Measurements from ENCODE around the gene SHISA4.

The SHISA4 gene

DNA sequence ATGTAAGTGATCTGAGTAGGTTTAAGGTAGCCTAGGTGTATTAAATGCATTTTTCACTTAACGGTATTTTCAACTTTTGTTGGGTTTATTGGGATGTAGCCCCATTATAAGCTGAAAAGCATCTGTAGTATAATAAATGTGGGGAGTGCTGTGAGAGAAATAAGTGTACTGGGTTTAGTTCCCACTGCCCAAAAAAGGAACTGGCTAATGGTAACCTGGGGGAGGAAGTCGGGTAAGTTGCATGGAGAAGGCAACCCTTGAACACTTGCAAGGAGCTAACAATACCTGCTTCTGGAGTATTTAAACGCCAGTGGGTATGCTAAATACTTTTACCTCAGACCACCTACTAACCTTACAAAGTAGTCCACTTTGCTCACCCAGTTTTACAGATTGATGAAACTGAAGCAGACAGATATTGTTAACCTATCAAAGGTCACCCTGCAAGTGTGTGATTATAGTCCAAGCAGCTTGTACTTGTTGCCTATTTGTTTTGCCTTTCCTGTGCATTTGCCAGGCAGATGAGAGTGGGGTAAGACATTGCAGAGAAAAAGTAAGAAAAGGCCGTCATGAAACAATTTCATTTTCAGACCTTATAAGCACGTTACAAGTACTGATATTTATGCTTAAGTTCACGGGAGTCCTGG is 7.6 kb upstream of the SHISA4 start:
- in situ Hi-C loops (cut with MboI; ENCODE audit: low sequenced_read_pairs): no loop called here

DNA sequence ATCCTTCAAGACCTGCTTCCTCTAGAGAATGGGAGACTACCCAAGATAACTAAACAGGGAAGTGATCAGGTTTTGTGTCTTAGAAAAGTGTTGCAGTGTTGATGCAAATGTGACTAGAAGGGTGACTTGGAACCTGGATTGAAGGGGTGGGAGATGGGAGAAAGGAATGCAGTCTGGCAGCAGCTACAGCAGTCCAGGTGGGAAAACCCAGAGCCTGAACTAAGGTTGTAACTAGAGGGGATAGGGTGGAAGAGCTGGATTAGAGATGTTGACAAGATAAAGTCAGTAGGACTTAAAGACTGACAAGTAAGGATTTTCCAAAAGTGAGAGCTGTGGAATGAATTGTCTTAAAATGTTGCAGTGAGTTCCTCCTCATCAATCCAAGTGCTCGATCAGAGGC is 7.1 kb upstream of the SHISA4 start:
- in situ Hi-C loops (cut with MboI; ENCODE audit: low sequenced_read_pairs): no loop called here

DNA sequence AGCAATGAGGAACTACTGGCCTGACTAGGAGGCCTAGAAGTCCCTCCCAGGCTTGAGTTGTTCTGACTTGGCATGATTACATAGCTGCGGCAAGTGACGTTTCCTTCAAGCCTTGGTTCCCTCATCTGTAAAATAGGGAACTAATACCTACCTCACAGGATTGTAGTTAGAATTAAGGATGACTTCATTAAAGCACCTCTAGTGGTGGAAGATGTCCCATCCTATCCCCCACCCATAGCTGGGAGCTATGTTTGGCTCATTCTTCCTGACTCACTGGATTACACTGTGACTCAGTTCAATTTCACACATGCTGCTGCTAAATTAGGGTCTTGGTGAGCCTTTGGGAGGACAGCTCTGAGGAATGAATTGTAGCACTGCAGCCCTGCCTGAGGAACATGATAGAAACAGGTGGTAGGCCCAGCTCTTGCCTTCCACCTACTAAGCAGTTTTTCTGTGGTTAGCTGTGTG is 6.0 kb upstream of the SHISA4 start:
- in situ Hi-C loops (cut with MboI; ENCODE audit: low sequenced_read_pairs): no loop called here

DNA sequence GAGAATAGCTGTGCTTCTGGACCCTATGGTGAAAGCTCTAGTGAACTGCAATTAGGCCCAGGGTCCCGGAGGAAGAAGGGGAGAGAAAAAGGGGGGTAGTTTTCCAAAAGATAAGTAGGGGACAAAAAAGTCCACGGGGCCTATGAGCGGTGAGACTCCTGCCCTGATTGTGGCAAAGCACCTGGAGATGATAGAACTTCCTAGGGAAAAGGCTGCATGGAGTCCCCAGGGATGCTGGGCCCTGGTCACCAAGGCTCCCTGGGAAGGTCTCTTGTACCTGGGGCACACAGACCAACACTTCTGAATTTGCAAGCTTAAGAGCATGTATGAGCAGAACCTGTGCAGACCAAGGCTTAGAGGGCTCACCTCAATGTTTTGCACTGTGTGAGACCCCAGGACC is 5.4 kb upstream of the SHISA4 start:
- in situ Hi-C loops (cut with MboI; ENCODE audit: low sequenced_read_pairs): no loop called here

DNA sequence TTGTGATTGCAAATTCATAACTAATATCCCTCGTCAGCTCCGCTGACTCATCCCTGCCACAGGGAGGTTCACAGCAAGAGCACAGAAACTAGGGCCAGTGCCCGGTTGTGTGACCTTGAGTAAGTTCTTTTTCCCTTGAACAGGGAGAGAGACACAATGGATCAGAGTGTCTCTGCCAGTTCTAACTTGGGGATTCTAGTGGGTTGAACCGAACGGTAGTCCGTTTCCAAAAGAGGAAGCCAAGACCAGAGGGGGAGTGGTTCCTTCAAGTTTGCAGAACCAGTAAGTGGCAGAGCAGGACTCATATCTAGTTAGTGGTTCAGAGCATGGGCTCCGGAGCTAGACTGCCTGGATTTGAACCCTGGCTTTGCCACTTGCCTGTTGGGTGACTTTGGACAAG is 4.9 kb upstream of the SHISA4 start:
- in situ Hi-C loops (cut with MboI; ENCODE audit: low sequenced_read_pairs): no loop called here

DNA sequence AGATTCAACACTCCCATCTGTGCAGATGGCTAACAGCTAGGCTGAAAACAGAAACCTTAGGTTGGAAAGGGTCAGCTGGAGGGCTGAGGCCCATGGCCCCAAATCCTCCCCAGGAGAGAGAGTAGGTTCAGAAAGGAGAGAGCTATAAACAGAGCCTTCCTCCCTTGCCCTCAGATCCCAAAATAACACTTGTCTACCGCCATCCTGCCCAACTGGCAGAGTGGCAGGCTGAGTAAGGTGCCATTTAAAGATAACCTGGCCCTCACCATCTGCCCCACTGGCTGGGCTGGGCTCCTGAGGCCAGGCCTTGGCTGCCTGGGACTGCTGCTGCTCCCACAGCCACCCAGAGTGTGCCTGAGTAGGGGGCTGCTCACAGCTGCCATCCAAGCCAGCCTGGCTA is 4.3 kb upstream of the SHISA4 start:
- in situ Hi-C loops (cut with MboI; ENCODE audit: low sequenced_read_pairs): no loop called here

DNA sequence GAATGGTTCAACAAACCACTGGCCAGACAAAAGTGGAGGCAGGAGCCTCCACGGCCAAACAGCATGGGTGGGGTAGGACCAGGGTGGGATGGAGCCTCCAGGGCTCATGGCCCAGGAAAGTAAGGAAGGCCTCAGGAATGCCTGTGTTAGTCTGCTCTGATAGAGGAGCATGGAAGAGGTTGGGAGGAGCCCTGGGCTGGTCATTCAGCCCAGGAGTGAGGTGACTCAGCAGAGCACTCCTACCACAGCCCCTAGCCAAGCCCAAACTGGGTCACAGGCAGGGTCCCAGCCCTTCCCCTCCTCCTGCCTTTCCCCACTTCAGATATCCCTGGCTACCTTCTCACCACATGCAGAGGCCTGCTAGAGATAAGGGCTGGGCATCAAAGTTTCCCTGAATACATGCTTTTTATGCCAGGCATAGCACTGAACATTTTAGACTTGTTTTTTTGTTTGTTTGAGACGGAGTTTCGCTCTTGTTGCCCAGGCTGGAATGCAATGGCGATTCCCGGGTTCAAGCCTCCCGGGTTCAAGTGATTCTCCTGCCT is 3.1 kb upstream of the SHISA4 start:
- in situ Hi-C loops (cut with MboI; ENCODE audit: low sequenced_read_pairs): no loop called here

DNA sequence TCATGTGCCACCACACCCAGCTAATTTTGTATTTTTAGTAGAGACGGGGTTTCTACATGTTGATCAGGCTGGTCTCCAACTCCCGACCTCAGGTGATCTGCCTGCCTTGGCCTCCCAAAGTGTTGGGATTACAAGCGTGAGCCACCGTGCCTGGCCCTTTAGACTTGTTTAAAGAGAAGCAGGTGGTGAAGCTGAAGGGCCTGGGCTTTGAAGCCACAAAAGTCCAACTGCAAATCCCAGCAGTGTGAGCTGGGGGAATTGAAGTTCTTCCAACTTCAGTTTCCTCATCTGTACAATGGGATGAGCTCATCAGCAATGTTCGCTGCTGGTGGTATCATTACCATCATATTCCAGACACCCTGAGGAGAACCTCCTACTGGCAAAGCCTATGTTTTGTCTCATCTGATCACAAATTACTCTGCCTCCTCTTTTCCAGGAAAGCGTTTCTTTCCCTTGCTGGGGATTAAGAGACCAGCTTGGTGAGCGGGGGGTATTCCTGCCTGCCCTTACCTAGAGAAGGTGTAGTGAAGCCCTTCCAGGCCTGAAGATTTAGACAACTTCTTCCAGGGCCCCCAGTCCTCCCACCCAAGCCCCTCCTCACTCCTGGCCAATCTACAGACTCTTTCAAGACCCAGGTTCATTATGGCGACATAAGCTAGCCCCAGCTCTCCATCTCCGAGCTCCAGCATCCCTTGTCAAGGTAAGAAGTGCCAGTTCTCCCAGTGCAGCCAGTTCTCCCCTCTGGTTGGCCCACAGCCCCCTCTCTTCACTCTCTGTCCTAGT is 2.4 kb upstream of the SHISA4 start:
- in situ Hi-C loops (cut with MboI; ENCODE audit: low sequenced_read_pairs): no loop called here

DNA sequence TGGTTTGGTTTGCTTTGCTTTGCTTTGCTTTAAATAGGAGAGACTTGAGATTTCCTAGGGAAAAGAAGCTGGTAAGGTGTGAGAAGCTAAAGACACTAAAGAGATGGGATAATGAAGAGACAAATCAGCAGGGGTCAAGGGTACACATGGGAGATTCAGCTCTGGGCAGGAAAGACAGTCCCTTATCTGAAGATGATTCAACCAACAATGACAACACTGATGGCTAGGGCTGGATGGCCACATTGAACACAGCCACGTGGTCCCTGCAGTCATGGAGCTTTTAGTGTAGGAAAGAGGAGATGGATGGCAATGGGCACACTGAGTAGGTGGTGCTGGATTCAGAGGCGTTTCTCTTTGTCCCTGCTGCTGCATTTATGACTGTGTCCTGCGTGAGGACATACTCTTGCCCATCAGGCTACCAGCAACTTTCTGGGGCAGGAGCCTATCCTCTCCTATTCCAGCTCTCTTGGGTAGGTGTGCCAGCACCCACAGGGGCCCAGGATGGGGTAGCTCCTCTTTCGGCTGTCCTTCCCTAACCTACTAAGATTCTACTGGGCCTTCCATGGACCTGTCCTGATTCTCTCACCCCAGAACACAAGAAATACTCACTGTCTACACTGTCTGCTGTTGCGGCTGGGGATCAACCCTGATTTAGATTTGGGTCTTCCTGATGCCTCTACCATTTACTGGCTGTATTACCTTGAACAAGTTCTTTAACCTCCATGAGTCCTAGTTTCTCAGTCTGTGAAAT is 1.4 kb upstream of the SHISA4 start:
- in situ Hi-C loops (cut with MboI; ENCODE audit: low sequenced_read_pairs): no loop called here

DNA sequence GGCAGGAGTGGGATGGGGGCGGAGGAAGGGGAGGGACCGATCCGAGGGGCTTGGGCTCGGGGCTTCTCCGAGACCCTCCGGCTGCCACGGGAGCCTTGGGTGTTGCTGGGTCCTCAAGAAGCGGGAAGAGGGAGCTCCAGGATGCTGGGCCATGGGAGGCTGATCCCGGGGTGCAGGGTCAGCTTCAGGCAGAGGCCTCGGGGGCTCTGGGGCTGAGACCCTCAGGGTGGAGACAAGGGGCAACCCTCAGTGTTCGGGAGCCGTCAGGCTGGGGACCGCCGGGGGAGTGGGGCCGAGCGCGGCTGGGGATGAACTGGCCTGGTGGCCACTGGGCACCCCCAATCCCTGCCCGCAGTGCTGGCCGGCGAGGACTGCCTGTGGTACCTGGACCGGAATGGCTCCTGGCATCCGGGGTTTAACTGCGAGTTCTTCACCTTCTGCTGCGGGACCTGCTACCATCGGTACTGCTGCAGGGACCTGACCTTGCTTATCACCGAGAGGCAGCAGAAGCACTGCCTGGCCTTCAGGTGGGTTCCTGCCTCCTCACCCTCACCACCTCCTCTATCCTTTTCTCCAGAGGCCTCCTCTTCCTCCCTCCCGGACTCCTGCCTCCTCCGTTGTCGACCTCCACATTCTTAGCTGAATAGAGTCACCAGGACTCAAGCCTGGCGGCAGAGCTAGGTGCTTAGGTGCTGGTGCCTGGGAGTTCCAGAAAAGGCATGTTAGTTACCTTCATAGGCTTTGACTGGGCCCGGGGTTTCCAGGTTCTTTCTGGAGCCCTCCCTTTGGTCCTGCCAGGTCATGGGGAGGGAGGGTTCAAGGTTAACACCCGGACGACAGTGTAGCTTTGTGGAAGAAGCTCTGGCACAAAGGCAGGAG is 631 bp downstream of the SHISA4 start:
- in situ Hi-C loops (cut with MboI; ENCODE audit: low sequenced_read_pairs): no loop called here

DNA sequence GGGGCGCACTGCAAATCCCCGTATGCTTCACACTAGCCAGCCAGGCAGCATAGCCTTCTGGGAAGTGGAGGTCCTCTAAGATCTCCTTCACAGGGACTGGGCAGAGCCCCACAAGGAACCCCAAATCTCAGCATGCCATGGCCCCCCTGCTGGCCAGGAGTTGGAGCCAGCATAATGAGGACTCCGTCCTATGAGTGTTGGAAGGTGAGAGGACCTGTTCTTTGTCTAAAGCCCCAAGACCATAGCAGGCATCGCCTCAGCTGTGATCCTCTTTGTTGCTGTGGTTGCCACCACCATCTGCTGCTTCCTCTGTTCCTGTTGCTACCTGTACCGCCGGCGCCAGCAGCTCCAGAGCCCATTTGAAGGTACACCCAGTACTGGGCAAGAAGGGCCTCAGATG is 1.5 kb downstream of the SHISA4 start:
- in situ Hi-C loops (cut with MboI; ENCODE audit: low sequenced_read_pairs): no loop called here

DNA sequence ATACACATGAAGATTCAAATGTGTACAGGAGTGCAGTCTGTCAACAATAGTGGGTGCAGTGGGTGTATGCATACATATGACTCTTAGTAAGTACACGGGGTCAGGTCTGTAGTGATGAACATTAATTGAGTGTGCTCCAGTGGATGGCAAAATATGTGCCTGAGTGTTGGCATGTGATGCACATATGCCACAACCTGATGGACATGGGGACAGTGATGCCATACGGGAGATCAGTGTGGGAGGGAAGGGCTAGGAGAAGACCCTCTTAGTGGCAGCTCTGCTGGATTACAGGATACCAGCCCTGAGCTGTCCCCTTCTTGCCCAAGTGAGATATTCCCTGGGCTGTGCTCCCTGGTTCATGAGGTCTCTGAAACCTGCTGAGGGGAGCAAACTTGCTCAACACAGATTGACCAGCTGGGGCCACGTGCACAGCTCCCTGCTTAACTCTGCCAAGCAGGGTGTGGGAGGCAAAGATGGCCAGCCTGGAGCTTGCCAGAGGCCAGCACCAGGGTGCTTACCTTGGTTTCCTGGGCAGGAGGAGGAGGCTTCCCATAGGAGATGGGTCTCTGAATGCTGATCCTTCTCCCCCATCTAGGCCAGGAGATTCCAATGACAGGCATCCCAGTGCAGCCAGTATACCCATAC is 2.2 kb downstream of the SHISA4 start:
- in situ Hi-C loops (cut with MboI; ENCODE audit: low sequenced_read_pairs): no loop called here

DNA sequence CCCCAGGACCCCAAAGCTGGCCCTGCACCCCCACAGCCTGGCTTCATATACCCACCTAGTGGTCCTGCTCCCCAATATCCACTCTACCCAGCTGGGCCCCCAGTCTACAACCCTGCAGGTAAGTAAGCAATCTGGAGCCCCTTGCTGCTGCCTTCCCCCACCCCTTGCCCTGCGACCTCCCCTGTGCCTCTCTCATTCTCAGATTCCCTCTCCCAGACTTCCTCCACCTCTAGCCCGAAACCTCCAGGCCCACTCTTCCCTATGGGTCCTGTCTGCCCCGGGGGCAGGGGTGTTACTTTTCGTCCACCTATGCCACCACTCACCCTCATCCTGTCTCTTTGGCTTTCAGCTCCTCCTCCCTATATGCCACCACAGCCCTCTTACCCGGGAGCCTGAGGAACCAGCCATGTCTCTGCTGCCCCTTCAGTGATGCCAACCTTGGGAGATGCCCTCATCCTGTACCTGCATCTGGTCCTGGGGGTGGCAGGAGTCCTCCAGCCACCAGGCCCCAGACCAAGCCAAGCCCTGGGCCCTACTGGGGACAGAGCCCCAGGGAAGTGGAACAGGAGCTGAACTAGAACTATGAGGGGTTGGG is 2.9 kb downstream of the SHISA4 start:
- in situ Hi-C loops (cut with MboI; ENCODE audit: low sequenced_read_pairs): no loop called here

DNA sequence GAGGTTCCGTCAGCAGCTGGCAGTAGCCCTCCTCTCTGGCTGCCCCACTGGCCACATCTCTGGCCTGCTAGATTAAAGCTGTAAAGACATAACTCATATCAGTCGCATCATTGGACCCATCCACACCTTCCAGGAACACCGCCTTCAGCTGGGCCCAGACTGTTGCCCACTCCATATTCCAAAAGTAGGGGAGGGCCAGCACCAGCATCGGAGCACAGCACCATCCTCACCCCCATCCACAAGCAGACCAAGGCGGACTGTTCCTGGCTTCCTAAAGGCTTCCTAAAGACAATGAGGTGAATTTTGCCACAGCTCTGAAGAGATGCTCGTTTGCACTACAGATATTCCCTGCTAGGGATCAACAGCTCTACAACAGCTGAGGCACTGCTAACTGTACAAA is 3.5 kb downstream of the SHISA4 start:
- in situ Hi-C loops (cut with MboI; ENCODE audit: low sequenced_read_pairs): no loop called here

DNA sequence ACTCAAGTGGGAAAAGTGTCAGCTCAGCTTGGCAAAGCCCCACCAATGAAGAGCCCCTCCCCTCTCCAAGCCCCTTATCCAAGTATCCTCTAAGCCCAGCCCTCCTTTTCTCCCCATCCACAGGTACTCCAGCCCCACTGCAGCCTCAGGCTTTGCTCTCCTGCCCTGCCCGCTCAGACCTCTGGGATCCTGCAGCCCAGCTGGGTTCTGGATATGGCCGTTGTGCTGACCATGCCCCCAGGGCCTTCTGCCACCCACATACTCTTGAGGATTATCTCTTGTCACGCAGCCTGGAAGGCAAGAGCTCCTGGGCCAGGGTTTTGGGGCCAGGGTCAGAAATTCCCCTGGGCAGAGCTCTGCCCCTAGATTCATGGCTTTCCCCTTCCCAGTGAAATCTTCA is 4.7 kb downstream of the SHISA4 start:
- in situ Hi-C loops (cut with MboI; ENCODE audit: low sequenced_read_pairs): no loop called here

DNA sequence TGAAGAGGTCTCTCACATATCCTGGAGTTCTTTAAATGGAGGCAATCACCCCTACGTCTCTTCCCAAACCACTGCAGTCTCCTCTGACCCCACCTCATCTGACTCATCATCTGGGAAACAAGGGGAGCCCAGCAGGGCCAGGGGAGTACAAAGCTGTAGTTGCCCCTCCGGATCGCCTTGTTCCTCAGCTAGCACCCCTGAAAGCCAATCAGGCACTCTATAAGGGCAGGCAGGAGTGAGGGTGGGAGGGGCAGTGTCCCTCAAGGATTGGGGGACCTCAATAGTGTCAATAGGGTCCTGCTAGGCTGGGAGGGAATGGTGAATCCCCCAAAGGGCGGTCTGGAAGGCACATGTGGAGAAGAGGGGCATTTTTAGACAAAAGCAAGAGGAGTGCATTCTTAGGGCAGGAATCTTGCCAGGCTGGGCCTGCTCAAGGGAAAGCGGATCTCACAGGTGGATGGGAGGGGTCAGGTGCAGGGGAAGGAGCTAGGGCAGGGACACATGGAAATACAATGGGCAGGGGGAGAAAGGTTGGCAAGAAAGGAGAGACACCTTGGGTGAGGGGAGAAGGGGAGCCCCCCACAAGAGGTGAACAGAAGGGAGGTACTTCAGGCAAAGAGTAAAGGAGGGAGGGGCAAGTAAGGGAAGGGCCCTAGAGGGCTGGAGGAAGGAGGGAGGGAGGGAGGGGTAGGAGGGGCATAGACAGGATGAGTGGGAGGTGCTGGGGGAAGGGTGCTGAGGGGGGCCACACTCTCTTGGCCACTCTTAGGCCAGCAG is 5.8 kb downstream of the SHISA4 start:
- in situ Hi-C loops (cut with MboI; ENCODE audit: low sequenced_read_pairs): no loop called here

DNA sequence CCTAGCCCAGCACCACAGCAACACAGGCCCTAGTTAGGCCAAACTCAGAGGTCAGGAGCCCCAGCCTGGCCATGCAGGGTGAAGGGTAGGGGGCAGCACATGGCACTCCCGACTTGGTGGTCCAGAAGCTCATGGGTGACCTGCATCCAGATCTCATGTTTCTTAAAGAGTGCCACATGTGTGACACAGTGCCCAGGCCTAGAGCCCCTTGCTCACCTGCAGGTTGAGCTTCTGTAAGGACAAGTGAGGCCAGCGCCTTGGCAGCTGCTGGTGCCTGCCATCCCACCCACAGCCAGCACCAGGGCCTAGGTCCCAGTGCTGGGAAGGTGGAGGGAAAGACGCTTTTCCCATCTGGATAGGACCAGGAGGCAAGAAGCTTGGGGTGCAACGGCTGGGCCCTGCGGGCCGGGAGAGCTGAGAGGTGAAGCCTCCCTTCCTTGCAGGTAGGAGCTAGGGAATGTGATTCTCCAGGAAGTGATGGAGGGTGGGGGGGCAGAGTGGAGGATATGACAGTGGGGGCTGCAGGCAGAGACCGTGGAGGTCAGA is 6.5 kb downstream of the SHISA4 start:
- in situ Hi-C loops (cut with MboI; ENCODE audit: low sequenced_read_pairs): no loop called here

DNA sequence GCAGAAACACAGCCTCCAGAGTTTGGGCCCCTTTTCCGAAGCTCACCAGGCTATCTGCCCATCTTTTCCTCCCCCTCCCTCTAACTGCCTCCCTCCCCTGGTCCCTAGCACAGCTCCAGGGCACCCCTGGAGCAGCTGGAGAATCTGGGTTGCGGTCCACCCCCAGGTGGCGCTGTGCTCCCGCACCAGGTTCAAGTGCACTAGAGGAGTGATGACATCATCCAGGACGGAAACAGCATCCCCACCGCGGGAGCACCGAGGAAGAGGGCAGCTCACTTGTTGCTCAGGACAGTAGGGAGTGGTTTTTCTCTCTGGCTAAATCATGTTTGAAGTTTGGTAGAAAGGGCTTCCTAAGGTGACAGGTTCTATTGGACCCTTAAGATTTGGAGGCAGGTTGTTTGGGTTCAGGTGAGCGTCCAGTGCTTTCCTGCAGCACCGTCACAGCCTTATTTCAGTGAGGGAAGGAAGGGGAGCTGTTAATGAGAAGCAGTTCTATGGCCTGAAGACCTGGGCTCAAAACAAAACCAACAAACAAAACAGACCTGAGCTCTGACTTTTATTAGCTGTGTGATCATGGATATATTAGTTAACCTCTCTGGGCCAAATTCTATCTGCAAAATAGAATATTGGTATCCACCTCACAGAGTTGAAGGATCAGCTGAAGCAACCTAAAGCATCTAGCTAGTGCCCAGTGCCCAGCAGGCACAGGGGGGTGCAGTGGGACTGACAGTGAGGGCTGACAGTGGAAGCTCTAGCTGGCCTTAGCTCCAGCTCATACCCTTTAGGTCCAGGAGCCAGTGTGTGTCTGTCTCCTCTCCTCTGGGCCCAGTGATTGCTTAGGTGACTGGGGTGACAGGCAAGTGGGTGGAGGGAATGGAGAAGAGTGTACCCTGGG is 7.5 kb downstream of the SHISA4 start:
- in situ Hi-C loops (cut with MboI; ENCODE audit: low sequenced_read_pairs): no loop called here
